B cell (primary cell): ENCODE measurements around the gene GUSB. TPM values are rescaled to one million over a fixed set of nuclear protein-coding genes. Genes with fewer than 3 reads are reported as not detected.

Experiments
- polyA plus RNA-seq: library from polyadenylated mRNA; depleted of rRNA; stranded (reverse); fragments of >200 nt; gene quantifications from 2 replicates; pipeline ENCODE4 v1.2.3, GENCODE V29; 2012
- small RNA-seq: library from RNA; depleted of rRNA; stranded (forward); fragments of <200 nt; gene quantifications from one replicate; pipeline ENCODE3, GENCODE V24; 2012; ENCODE audit warnings: low replicate concordance, low read depth; ENCODE audit not compliant: insufficient read length
- total RNA-seq, 2 donors: library from RNA; stranded (reverse); fragments of 120-200 nt in 1 of 2; gene quantifications; 1 replicate in 1 of 2; 2 replicates in 1 of 2; pipeline versions ENCODE4 v1.2.3 to v1.2.4, GENCODE V29; 2013 to 2022

The GUSB gene
- total and polyA plus RNA-seq, 2 donors (not counting 1 experiment from before 2014, with no cell fraction given), result 65.4 to 79.5 TPM

Small RNA genes within 50 kb of the gene (small RNA-seq; reads per million reads assigned to genes)
- not detected for gene AC073261.1

Other genes starting within 250 kb of the GUSB start
- 8.1 and 10.1 TPM in 2 replicates for gene VKORC1L1, start 109.1 kb downstream of the GUSB start, total RNA-seq
- 2.0 and 2.2 TPM in 2 replicates for gene VKORC1L1, start 109.1 kb downstream of the GUSB start, polyA plus RNA-seq
- gene ASL, start 93.6 kb upstream of the GUSB start, total RNA-seq, result 48.7 and 48.8 TPM in 2 replicates
- 38.0 and 39.7 TPM in 2 replicates for gene ASL, start 93.6 kb upstream of the GUSB start, polyA plus RNA-seq
- gene CRCP, start 132.6 kb upstream of the GUSB start, total RNA-seq, result 37.0 and 39.6 TPM in 2 replicates
- gene CRCP, start 132.6 kb upstream of the GUSB start, polyA plus RNA-seq, result 20.8 and 26.5 TPM in 2 replicates
- gene TPST1, start 223.1 kb upstream of the GUSB start, total RNA-seq, result 11.3 and 13.0 TPM in 2 replicates
- gene TPST1, start 223.1 kb upstream of the GUSB start, polyA plus RNA-seq, result 17.0 and 25.4 TPM in 2 replicates